Measurements from ENCODE around the gene ZP2. TPM values are rescaled to one million over a fixed set of nuclear protein-coding genes. Genes with fewer than 3 reads are reported as not detected.
"Not testable (repeated sequence)": the region's sequence is repeated elsewhere in the genome, so short reads cannot be mapped to it uniquely, and the experiment has no call there.

ZP2 gene
- total RNA-seq, 1 donor from 2014 or later = not detected

- DNase-seq (ENCODE audit: extremely low read depth, low read depth, low spot score) = no peak
Measured at GRCh38 chr16:21218153-21218552, 6.8 kb upstream of the ZP2 start.

GRCh38 chr16:21217121-21217520 is 5.7 kb upstream of the ZP2 start:
- DNase-seq (ENCODE audit: extremely low read depth, low read depth, low spot score) = no peak

DNA sequence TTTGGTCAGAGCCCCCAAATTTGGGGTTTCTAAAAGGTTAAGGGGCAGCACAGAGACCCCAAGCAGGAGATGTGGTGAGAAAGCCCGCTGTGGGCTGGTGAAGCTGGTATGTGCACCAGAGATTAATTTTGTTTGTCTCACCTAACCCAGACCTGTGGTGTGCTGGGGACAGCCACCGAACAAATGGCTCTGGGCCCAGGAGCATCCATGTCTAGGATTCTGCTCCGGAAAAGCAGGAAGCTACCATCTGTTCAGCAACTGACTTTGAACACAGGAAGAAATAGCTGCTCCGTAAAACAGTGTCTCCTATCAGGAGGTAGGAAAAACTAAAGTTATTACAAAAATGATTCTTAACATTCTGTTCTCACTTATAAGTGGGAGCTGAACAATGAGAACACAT is 2.7 kb upstream of the ZP2 start:
- DNase-seq (ENCODE audit: extremely low read depth, low read depth, low spot score) = no peak

GRCh38 chr16:21208446-21209230 is 2.7 kb downstream of the ZP2 start:
- no peak for DNase-seq (ENCODE audit: extremely low read depth, low read depth, low spot score)

GRCh38 chr16:21206550-21206949 is 4.8 kb downstream of the ZP2 start:
- no peak for DNase-seq (ENCODE audit: extremely low read depth, low read depth, low spot score)

- no peak for DNase-seq (ENCODE audit: extremely low read depth, low read depth, low spot score)
Measured at GRCh38 chr16:21205303-21205702, 6.1 kb downstream of the ZP2 start.

DNA sequence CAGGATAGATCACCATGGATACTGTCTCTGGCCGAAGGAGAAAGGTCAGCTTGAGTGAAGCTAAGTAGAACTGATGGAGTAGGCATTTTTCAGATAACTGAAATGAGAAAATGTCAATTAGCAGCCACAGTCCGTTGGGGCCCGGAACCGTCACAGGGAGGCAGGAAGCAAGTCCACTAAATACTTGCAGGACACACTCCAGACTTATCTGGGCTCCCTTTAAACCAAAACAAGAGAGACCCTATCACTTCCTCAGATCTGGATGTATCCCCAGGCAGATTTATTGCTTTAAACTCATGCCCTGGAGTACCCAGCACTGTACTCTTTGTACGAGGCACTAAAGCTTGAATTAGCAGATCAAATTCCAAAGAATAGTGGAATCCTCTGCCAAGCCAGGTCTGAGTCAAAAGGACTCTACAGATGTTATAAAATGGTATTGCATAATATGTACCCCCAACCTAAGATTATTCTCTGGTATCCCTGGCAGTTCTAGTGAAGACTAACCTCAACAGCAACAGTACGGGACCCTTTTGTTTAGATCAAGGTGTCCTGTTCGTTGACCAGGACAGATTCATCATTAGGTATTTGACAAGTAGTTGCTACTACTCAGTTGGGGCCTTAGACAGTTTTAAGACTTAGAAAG is 8.1 kb downstream of the ZP2 start:
- DNase-seq (ENCODE audit: extremely low read depth, low read depth, low spot score) = no peak

- no peak for DNase-seq (ENCODE audit: extremely low read depth, low read depth, low spot score)
Measured at GRCh38 chr16:21199607-21200218, 11.7 kb downstream of the ZP2 start.

DNA sequence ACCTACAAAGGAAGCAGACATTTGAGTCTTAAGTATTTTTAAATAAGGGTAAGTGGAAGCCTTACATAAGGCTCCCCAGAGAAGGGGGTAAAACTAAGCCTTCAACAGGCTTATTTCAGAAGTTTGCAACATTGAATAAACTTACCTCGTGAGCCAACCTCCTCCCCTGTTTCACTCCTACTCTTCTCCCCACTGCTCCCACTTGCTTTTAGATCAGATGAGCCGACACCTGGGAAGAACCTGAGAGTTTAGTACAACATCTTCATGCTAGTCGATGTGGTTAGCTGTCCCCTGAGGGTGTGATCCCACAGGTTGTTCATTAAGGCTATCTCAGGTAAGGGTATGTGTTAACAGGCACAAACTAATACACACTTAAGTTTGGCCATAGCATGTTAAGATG is 13.8 kb downstream of the ZP2 start:
- DNase-seq (ENCODE audit: extremely low read depth, low read depth, low spot score) = no peak

DNA sequence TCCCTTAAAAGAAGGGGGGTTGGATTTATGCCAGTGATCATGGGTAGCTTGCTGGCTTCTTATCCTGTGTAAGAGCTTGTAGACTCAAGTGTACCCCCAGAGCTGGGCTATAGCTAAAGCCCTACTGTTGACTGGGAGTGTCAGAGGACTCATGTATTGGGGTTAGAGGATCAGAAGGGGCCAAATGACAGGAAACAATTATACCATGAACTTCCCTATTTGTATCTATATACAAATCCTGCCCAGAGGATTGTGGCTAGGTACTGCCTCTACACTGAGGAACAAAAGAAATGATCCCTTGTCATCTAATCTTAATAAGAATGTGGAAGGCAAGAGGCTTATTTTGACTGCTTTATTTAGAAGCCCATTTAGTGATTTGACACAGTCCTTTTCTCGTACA is 14.3 kb downstream of the ZP2 start:
- DNase-seq (ENCODE audit: extremely low read depth, low read depth, low spot score) = no peak

- not testable (repeated sequence) for DNase-seq (ENCODE audit: extremely low read depth, low read depth, low spot score)
Measured at GRCh38 chr16:21195330-21195729, 16.0 kb downstream of the ZP2 start.

GRCh38 chr16:21194771-21195301 is 16.5 kb downstream of the ZP2 start:
- DNase-seq (ENCODE audit: extremely low read depth, low read depth, low spot score) = no peak

DNA sequence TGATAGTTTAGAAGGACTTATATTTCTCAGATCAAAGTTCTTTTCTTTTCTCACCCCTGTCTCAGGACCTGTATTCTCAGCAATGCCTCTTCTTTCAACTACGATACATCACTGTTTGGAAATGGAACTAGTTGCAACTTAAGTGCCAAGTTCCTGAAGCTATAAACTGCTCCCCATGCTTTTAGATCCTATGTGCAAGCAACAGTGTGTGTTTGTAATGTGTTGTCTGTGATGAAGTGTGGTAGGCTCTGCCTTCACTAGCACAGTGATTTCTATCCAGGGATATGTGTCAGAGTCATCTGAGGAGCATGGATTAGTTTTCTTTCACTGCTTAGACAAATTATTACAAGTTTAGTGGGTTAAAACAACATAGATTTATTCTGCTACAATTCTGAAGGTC is 18.4 kb downstream of the ZP2 start:
- DNase-seq (ENCODE audit: extremely low read depth, low read depth, low spot score) = no peak

GRCh38 chr16:21190599-21190998 is 20.8 kb downstream of the ZP2 start:
- DNase-seq (ENCODE audit: extremely low read depth, low read depth, low spot score) = no peak

GRCh38 chr16:21190013-21190412 is 21.4 kb downstream of the ZP2 start:
- DNase-seq (ENCODE audit: extremely low read depth, low read depth, low spot score) = no peak

DNA sequence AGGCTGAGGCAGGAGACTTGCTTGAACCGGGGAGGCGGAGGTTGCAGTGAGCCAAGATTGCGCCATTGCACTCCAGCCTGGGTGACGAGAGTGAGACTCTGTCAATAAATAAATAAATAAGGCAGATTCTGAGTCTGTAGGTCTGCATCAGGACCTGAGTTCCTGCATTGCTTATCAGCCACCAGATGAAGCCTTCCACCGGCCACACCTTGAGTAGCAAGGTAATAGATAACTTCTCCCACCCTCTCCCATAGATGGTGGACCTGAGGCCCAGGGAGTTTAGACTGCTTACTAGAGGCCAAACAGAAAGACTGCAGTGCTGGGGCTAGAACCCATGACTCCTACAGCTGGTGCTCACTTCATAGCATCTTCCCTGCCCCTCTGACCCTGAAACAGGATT is 22.1 kb downstream of the ZP2 start:
- DNase-seq (ENCODE audit: extremely low read depth, low read depth, low spot score) = no peak

- DNase-seq (ENCODE audit: extremely low read depth, low read depth, low spot score) = no peak
Measured at GRCh38 chr16:21186326-21186691, 25.1 kb downstream of the ZP2 start.

GRCh38 chr16:21185659-21186325 is 25.6 kb downstream of the ZP2 start:
- no peak for DNase-seq (ENCODE audit: extremely low read depth, low read depth, low spot score)

DNA sequence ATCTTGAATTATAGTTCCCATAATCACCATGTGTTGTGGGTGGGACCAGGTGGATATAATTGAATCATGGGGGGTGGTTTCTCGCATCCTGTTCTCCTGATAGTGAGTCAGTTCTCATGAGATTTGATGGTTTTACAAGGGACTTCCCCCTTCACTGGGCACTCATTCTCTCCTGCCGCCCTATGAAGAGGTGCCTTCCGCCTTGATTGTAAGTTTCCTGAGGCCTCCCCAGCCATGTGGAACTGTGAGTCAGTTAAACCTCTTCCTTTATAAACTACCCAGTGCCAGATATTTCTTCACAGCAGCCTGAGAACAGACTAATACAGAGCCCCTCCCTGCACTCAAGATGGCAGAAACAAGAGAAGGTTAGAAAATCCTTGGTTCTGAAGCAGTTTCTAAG is 26.5 kb downstream of the ZP2 start:
- no peak for DNase-seq (ENCODE audit: extremely low read depth, low read depth, low spot score)

- no peak for DNase-seq (ENCODE audit: extremely low read depth, low read depth, low spot score)
Measured at GRCh38 chr16:21183995-21184394, 27.4 kb downstream of the ZP2 start.

GRCh38 chr16:21179983-21180365 is 31.4 kb downstream of the ZP2 start:
- DNase-seq (ENCODE audit: extremely low read depth, low read depth, low spot score) = no peak
